Measurements from ENCODE around the gene WNT10A.
"Not testable (repeated sequence)": the region's sequence is repeated elsewhere in the genome, so short reads cannot be mapped to it uniquely, and the experiment has no call there.

The WNT10A gene

GRCh38 chr2:218880102-218880858 lies at the start of gene WNT10A:
Gene WNT10A (plus strand): TSS chr2:218880852. CDS start chr2:218880996, 144 bp downstream.
- DNase-seq (ENCODE audit: low read depth in 1 of 2, low spot score in 1 of 2): peak; percentile 69 to 74

- DNase-seq (ENCODE audit: low read depth in 1 of 2, low spot score in 1 of 2): no peak
These were observed 49.2 kb upstream of the WNT10A start, which contains the start of gene PRKAG3 for GRCh38 chr2:218831378-218831990. Gene PRKAG3 (minus strand): TSS chr2:218831803.

- DNase-seq (ENCODE audit: low read depth in 1 of 2, low spot score in 1 of 2): no peak
These were observed 48.6 kb upstream of the WNT10A start for GRCh38 chr2:218832081-218832480.

GRCh38 chr2:218832520-218832919 lies 48.1 kb upstream of the WNT10A start:
- no peak for DNase-seq (ENCODE audit: low read depth in 1 of 2, low spot score in 1 of 2)

- no peak for DNase-seq (ENCODE audit: low read depth in 1 of 2, low spot score in 1 of 2)
These were observed 47.5 kb upstream of the WNT10A start for GRCh38 chr2:218833023-218833609.

- no peak for DNase-seq (ENCODE audit: low read depth in 1 of 2, low spot score in 1 of 2)
These were observed 46.0 kb upstream of the WNT10A start for GRCh38 chr2:218834685-218835084.

GRCh38 chr2:218837495-218837894 lies 43.2 kb upstream of the WNT10A start:
- DNase-seq (ENCODE audit: low read depth in 1 of 2, low spot score in 1 of 2): no peak

GRCh38 chr2:218839430-218839829 lies 41.2 kb upstream of the WNT10A start:
- no peak for DNase-seq (ENCODE audit: low read depth in 1 of 2, low spot score in 1 of 2)

GRCh38 chr2:218839888-218840287 lies 40.8 kb upstream of the WNT10A start:
- DNase-seq (ENCODE audit: low read depth in 1 of 2, low spot score in 1 of 2): no peak

- DNase-seq (ENCODE audit: low read depth in 1 of 2, low spot score in 1 of 2): not testable (repeated sequence)
These were observed 36.3 kb upstream of the WNT10A start for GRCh38 chr2:218844334-218844733.

- DNase-seq (ENCODE audit: low read depth in 1 of 2, low spot score in 1 of 2): not testable (repeated sequence)
These were observed 33.7 kb upstream of the WNT10A start for GRCh38 chr2:218846963-218847362.

GRCh38 chr2:218849721-218850120 lies 30.9 kb upstream of the WNT10A start:
- DNase-seq (ENCODE audit: low read depth in 1 of 2, low spot score in 1 of 2): no peak

- DNase-seq (ENCODE audit: low read depth in 1 of 2, low spot score in 1 of 2): no peak
These were observed 29.9 kb upstream of the WNT10A start for GRCh38 chr2:218850796-218851195.

GRCh38 chr2:218851286-218851685 lies 29.4 kb upstream of the WNT10A start:
- no peak for DNase-seq (ENCODE audit: low read depth in 1 of 2, low spot score in 1 of 2)

GRCh38 chr2:218852911-218853667 lies 27.6 kb upstream of the WNT10A start:
- peak; percentile 47 to 64 for DNase-seq (ENCODE audit: low read depth in 1 of 2, low spot score in 1 of 2)

GRCh38 chr2:218853766-218854165 lies 26.9 kb upstream of the WNT10A start:
- no peak for DNase-seq (ENCODE audit: low read depth in 1 of 2, low spot score in 1 of 2)

- DNase-seq (ENCODE audit: low read depth in 1 of 2, low spot score in 1 of 2): no peak
These were observed 25.8 kb upstream of the WNT10A start for GRCh38 chr2:218854860-218855259.

GRCh38 chr2:218855305-218856166 lies 25.1 kb upstream of the WNT10A start:
- no peak for DNase-seq (ENCODE audit: low read depth in 1 of 2, low spot score in 1 of 2)

- no peak for DNase-seq (ENCODE audit: low read depth in 1 of 2, low spot score in 1 of 2)
These were observed 24.3 kb upstream of the WNT10A start for GRCh38 chr2:218856167-218856895.

GRCh38 chr2:218856896-218857243 lies 23.8 kb upstream of the WNT10A start:
- DNase-seq (ENCODE audit: low read depth in 1 of 2, low spot score in 1 of 2): no peak
